Naive thymus-derived CD4-positive, alpha-beta T cell (primary cell): ENCODE measurements around the gene PPM1H. TPM values are rescaled to one million over a fixed set of nuclear protein-coding genes. Genes with fewer than 3 reads are reported as not detected.

Experiments used
- ATAC-seq: fragments of 150-1000 bp; cut with Tn5 transposase; 2 replicates; pipeline ENCODE4 v1.10.0; 2021; ENCODE audit warnings: mild to moderate bottlenecking, moderate library complexity
- CTCF ChIA-PET: fragments of 350-600 bp; sonication (Branson Sonifier 250); formaldehyde crosslinking; loops from one replicate; lab custom pipeline; 2021; ENCODE audit warnings: antibody characterized with exemption; lab: Charles Lee
- POLR2A ChIA-PET: fragments of 350-600 bp; sonication (Branson Sonifier 250); formaldehyde crosslinking; loops from one replicate; lab custom pipeline; 2021; ENCODE audit warnings: antibody characterized with exemption, inconsistent platforms; lab: Charles Lee
- DNase-seq, 9 donors: peaks; one replicate each; pipeline versions ENCODE4 v3.0.0 to v3.0.0-alpha.2; 2020 to 2022; ENCODE audit warnings: mixed read lengths in 1 of 9
- H3K27ac ChIP-seq: one replicate; pipeline ENCODE4 v1.7.0; 2013; ENCODE audit warnings: mild to moderate bottlenecking, low read depth, low read length, moderate library complexity
- H3K27me3 ChIP-seq, 2 donors: one replicate each; pipeline ENCODE4 v1.7.0; 2013; ENCODE audit warnings: low read length in 2 of 2, mild to moderate bottlenecking in 2 of 2, moderate library complexity in 2 of 2; ENCODE audit not compliant: control insufficient read depth in 2 of 2, insufficient read depth in 2 of 2
- H3K36me3 ChIP-seq, 3 experiments: 1 replicate in 2 of 3; 2 replicates in 1 of 3; pipeline ENCODE4 v1.7.0; 2013; ENCODE audit warnings: low read length in 3 of 3, mild to moderate bottlenecking in 3 of 3, moderate library complexity in 1 of 3; ENCODE audit not compliant: insufficient read depth in 3 of 3, control insufficient read depth in 2 of 3
- H3K4me1 ChIP-seq, 2 donors: one replicate each; pipeline ENCODE4 v1.7.0; 2013; ENCODE audit warnings: low read length in 2 of 2, mild to moderate bottlenecking in 2 of 2, moderate library complexity in 1 of 2; ENCODE audit not compliant: control insufficient read depth in 2 of 2, insufficient read depth in 2 of 2
- H3K4me3 ChIP-seq: 2 replicates; pipeline ENCODE4 v1.7.0; 2013; ENCODE audit warnings: mild to moderate bottlenecking, low read length
- H3K9me3 ChIP-seq, 3 experiments: 1 replicate in 2 of 3; 2 replicates in 1 of 3; pipeline ENCODE4 v1.7.0; 2013; ENCODE audit warnings: low read length in 3 of 3; ENCODE audit not compliant: control insufficient read depth in 2 of 3
- H3K27ac Mint-ChIP-seq, 9 donors: one replicate each; pipeline ENCODE4 v1.8.0; 2020 to 2022; ENCODE audit warnings: mixed read lengths in 9 of 9, mild to moderate bottlenecking in 8 of 9, moderate library complexity in 5 of 9, inconsistent platforms in 2 of 9
- H3K27me3 Mint-ChIP-seq, 5 donors: one replicate each; pipeline ENCODE4 v1.8.0; 2021 to 2022; ENCODE audit warnings: mixed read lengths in 5 of 5, mild to moderate bottlenecking in 1 of 5
- H3K36me3 Mint-ChIP-seq, 5 donors: one replicate each; pipeline ENCODE4 v1.8.0; 2020 to 2022; ENCODE audit warnings: mixed read lengths in 5 of 5, mild to moderate bottlenecking in 3 of 5, inconsistent platforms in 1 of 5
- H3K4me1 Mint-ChIP-seq, 7 donors: one replicate each; pipeline ENCODE4 v1.8.0; 2020 to 2022; ENCODE audit warnings: mixed read lengths in 7 of 7, mild to moderate bottlenecking in 3 of 7, inconsistent platforms in 1 of 7
- H3K4me3 Mint-ChIP-seq, 10 donors: one replicate each; pipeline ENCODE4 v1.8.0; 2020 to 2022; ENCODE audit warnings: mild to moderate bottlenecking in 10 of 10, mixed read lengths in 10 of 10, moderate library complexity in 6 of 10, inconsistent platforms in 2 of 10
- H3K9me3 Mint-ChIP-seq, 11 donors: one replicate each; pipeline ENCODE4 v1.8.0; 2020 to 2022; ENCODE audit warnings: mixed read lengths in 11 of 11, mild to moderate bottlenecking in 4 of 11, inconsistent platforms in 1 of 11, moderate library complexity in 1 of 11
- intact Hi-C, 2 donors: fragments of 100-400 bp; cut with micrococcal nuclease; formaldehyde crosslinking; loops; one replicate each; pipeline ENCODE4 v1.15.1; 2023
- polyA plus RNA-seq, 2 donors: library from polyadenylated mRNA; unstranded; fragments of 300-500 nt; fragmentation: Illumina TruSeq; gene quantifications; one replicate each; pipeline ENCODE4 v1.2.3, GENCODE V29; 2021
- total RNA-seq, 6 experiments: library from RNA in 5 of 6; stranded (reverse) in 5 of 6; gene quantifications; 1 replicate in 5 of 6; 2 replicates in 1 of 6; pipeline ENCODE4 v1.2.3 and lab custom pipeline; 2021 to 2026

The PPM1H gene
- total and polyA plus RNA-seq, 7 experiments from 2014 or later = 0.08 to 2.1 (median 0.34) TPM; not detected in 4

DNA sequence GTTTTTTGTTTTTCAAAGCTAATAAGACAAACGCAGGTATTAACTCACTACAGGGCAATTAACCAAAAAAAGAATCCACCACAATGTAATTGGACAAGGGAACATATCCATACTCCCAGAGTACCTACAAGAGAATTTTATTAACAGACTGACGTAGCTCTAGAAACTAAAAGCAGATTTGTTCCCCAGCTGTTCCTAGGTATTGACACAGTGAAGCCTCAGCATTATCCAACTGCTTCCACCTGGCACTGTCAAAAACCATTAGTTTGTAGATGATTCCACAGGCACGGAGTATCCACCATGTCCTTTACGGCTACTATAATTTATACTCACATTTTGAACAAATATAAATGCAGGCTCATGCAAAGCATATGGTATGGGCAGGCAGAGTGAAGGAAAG lies 22.3 kb downstream of the PPM1H start:
- H3K27ac Mint-ChIP-seq = no peak overlapping the region
- H3K36me3 Mint-ChIP-seq = no peaks in the 10 kb centered on the region
- no peaks in the 10 kb centered on the region for H3K36me3 ChIP-seq
- CTCF ChIA-PET = no interaction called here
- no peaks in the 10 kb centered on the region for H3K4me1 Mint-ChIP-seq
- H3K4me3 Mint-ChIP-seq = no peak overlapping the region
- H3K9me3 ChIP-seq = no peaks in the 10 kb centered on the region
- no peak overlapping the region for H3K4me3 ChIP-seq
- H3K27ac ChIP-seq = no peak overlapping the region
- peaks cover 10 to 26% (median 15%) of the 10 kb centered on the region in 5 donors for H3K27me3 Mint-ChIP-seq
- peaks cover 0 to 2% (median 0%) of the 10 kb centered on the region in 11 donors for H3K9me3 Mint-ChIP-seq
- H3K27me3 ChIP-seq = no peaks in the 10 kb centered on the region
- intact Hi-C loops = no loop called here
- no peak for ATAC-seq
- POLR2A ChIA-PET = no interaction called here
- DNase-seq = no peak
- no peaks in the 10 kb centered on the region for H3K4me1 ChIP-seq

GRCh38 chr12:62911286-62911685 lies 23.7 kb downstream of the PPM1H start:
- CTCF ChIA-PET = no interaction called here
- Mint-ChIP-seq H3K27me3 (peaks cover 10 to 25% (median 22%) of the 10 kb centered on the region in 5 donors), H3K36me3 (no peaks in the 10 kb centered on the region), H3K9me3 (peaks cover 0 to 2% (median 0%) of the 10 kb centered on the region in 11 donors), H3K4me3 (no peak overlapping the region), H3K4me1 (no peaks in the 10 kb centered on the region), H3K27ac (no peak overlapping the region)
- ATAC-seq (no peak), DNase-seq (no peak)
- Histone ChIP-seq H3K9me3 (no peaks in the 10 kb centered on the region), H3K36me3 (no peaks in the 10 kb centered on the region), H3K27ac (no peak overlapping the region), H3K4me1 (no peaks in the 10 kb centered on the region), H3K27me3 (no peaks in the 10 kb centered on the region), H3K4me3 (no peak overlapping the region)
- POLR2A ChIA-PET = no interaction called here
- intact Hi-C loops = no loop called here

DNA sequence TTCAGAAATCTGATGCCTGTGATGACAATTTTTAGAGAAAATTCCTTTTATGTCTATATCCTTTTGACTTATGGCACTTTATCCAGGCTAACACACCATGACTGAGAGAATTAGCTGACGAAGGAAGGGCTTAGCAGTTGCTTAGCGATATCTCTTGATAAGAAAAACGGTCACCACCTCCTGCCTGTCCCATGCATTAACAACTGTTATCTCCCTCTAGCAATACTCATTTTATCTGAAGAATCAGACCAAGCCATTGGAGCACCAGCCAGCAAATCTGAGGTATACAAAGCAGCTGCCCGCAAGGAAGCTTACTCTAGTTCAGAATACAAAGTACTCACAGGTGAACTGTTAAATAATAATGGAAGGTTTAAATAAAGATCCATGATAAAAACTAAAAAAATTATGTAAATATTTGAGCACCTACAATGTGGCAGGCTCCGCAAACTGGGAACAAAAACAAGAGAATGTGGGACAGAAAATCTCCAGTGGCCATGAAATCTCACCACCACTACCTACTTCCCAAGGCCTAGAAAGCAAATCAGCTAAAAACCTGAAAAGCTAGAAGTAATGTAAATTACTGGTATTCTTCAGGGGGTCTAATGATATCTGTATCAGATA lies 24.3 kb downstream of the PPM1H start:
- ChIA-PET CTCF (no interaction called here), POLR2A (no interaction called here)
- no peak for DNase-seq
- H3K27ac Mint-ChIP-seq = no peak overlapping the region
- H3K27me3 ChIP-seq = no peaks in the 10 kb centered on the region
- H3K4me1 ChIP-seq = no peaks in the 10 kb centered on the region
- ATAC-seq = peak; percentile 41
- H3K27me3 Mint-ChIP-seq = peaks cover 10 to 24% (median 21%) of the 10 kb centered on the region in 5 donors
- intact Hi-C loops = no loop called here
- no peak overlapping the region for H3K4me3 ChIP-seq
- no peaks in the 10 kb centered on the region for H3K9me3 ChIP-seq
- no peaks in the 10 kb centered on the region for H3K4me1 Mint-ChIP-seq
- no peaks in the 10 kb centered on the region for H3K36me3 Mint-ChIP-seq
- peaks cover 0 to 2% (median 0%) of the 10 kb centered on the region in 11 donors for H3K9me3 Mint-ChIP-seq
- H3K36me3 ChIP-seq = no peaks in the 10 kb centered on the region
- H3K27ac ChIP-seq = no peak overlapping the region
- no peak overlapping the region for H3K4me3 Mint-ChIP-seq

GRCh38 chr12:62909340-62909739 lies 25.6 kb downstream of the PPM1H start:
- Mint-ChIP-seq H3K36me3 (no peaks in the 10 kb centered on the region), H3K9me3 (peaks cover 0 to 1% (median 0%) of the 10 kb centered on the region in 11 donors), H3K4me3 (no peak overlapping the region), H3K27me3 (peaks cover 10 to 32% (median 27%) of the 10 kb centered on the region in 5 donors), H3K4me1 (no peaks in the 10 kb centered on the region), H3K27ac (no peak overlapping the region)
- ChIA-PET POLR2A (no interaction called here), CTCF (no interaction called here)
- H3K27me3 ChIP-seq = no peaks in the 10 kb centered on the region
- ATAC-seq (no peak), DNase-seq (no peak)
- no peaks in the 10 kb centered on the region for H3K36me3 ChIP-seq
- H3K27ac ChIP-seq = no peak overlapping the region
- no peak overlapping the region for H3K4me3 ChIP-seq
- no peaks in the 10 kb centered on the region for H3K9me3 ChIP-seq
- no peaks in the 10 kb centered on the region for H3K4me1 ChIP-seq
- intact Hi-C loops = no loop called here

DNA sequence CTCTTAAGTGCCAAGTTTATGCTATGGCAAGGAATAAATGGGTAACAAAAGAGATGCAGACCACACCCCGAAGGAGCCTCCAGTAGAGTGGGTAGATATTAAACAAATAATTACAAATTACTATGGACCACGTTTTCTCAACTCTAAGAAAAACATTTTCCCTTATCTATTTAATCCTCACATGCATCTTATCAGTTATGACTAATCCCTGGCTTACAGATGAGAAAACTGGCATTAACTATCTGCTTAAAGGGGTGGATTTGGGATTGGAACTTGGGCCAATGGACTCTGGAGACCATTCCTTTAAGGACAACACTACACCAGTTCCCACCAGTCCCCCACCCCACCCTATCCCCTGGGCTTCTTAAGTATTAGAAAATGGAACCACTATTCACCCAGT lies 26.3 kb downstream of the PPM1H start:
- intact Hi-C loops = no loop called here
- no peaks in the 10 kb centered on the region for H3K36me3 ChIP-seq
- no peaks in the 10 kb centered on the region for H3K4me1 Mint-ChIP-seq
- H3K27ac Mint-ChIP-seq = no peak overlapping the region
- H3K27me3 Mint-ChIP-seq = peaks cover 10 to 32% (median 27%) of the 10 kb centered on the region in 5 donors
- peaks cover 0 to 1% (median 0%) of the 10 kb centered on the region in 11 donors for H3K9me3 Mint-ChIP-seq
- ATAC-seq = no peak
- H3K9me3 ChIP-seq = no peaks in the 10 kb centered on the region
- no peaks in the 10 kb centered on the region for H3K36me3 Mint-ChIP-seq
- no peak for DNase-seq
- CTCF ChIA-PET = no interaction called here
- no peak overlapping the region for H3K4me3 Mint-ChIP-seq
- H3K4me1 ChIP-seq = no peaks in the 10 kb centered on the region
- no peak overlapping the region for H3K4me3 ChIP-seq
- POLR2A ChIA-PET = no interaction called here
- H3K27ac ChIP-seq = no peak overlapping the region
- no peaks in the 10 kb centered on the region for H3K27me3 ChIP-seq

GRCh38 chr12:62907561-62907960 lies 27.4 kb downstream of the PPM1H start:
- Histone ChIP-seq H3K27me3 (no peaks in the 10 kb centered on the region), H3K4me1 (no peaks in the 10 kb centered on the region), H3K27ac (no peak overlapping the region), H3K9me3 (no peaks in the 10 kb centered on the region), H3K36me3 (no peaks in the 10 kb centered on the region), H3K4me3 (no peak overlapping the region)
- Mint-ChIP-seq H3K9me3 (peaks cover 0 to 1% (median 0%) of the 10 kb centered on the region in 11 donors), H3K27ac (no peak overlapping the region), H3K4me1 (no peaks in the 10 kb centered on the region), H3K36me3 (no peaks in the 10 kb centered on the region), H3K4me3 (no peak overlapping the region), H3K27me3 (peaks cover 10 to 32% (median 24%) of the 10 kb centered on the region in 5 donors)
- ATAC-seq (no peak), DNase-seq (no peak)
- CTCF ChIA-PET = no interaction called here
- POLR2A ChIA-PET = no interaction called here
- intact Hi-C loops = no loop called here

DNA sequence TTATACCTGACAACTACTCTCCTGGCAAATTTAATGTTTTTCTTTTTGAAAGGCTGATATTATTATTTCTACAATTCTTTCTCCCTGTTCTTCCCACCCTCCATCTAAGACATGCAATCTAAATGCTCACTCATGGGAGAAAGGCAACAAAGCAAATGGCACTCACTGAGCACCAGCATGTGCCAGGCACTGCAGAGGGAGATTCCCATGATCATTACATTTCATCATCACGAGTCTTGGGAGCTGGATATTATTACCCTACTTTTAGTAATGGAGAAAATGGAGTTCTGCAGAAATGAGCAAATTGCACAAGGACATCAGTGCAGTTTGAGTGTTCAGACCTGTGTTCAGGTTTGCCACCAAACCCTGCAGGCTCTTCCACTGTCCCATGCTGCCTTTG lies 27.9 kb downstream of the PPM1H start:
- Histone ChIP-seq H3K9me3 (no peaks in the 10 kb centered on the region), H3K27me3 (no peaks in the 10 kb centered on the region), H3K4me1 (no peaks in the 10 kb centered on the region), H3K4me3 (no peak overlapping the region), H3K36me3 (no peaks in the 10 kb centered on the region), H3K27ac (no peak overlapping the region)
- no peak overlapping the region for H3K27ac Mint-ChIP-seq
- H3K4me1 Mint-ChIP-seq = no peaks in the 10 kb centered on the region
- ChIA-PET POLR2A (no interaction called here), CTCF (no interaction called here)
- intact Hi-C loops = no loop called here
- no peak overlapping the region for H3K4me3 Mint-ChIP-seq
- peaks cover 7 to 29% (median 24%) of the 10 kb centered on the region in 5 donors for H3K27me3 Mint-ChIP-seq
- H3K9me3 Mint-ChIP-seq = no peaks in the 10 kb centered on the region
- ATAC-seq = no peak
- no peaks in the 10 kb centered on the region for H3K36me3 Mint-ChIP-seq
- no peak for DNase-seq
